ENCODE results near the gene EPN3. TPM values are rescaled to one million over a fixed set of nuclear protein-coding genes. Genes with fewer than 3 reads are reported as not detected.

Gene EPN3
- total RNA-seq, 4 donors from 2014 or later: 30.3 to 110 (median 78.5) TPM

DNA sequence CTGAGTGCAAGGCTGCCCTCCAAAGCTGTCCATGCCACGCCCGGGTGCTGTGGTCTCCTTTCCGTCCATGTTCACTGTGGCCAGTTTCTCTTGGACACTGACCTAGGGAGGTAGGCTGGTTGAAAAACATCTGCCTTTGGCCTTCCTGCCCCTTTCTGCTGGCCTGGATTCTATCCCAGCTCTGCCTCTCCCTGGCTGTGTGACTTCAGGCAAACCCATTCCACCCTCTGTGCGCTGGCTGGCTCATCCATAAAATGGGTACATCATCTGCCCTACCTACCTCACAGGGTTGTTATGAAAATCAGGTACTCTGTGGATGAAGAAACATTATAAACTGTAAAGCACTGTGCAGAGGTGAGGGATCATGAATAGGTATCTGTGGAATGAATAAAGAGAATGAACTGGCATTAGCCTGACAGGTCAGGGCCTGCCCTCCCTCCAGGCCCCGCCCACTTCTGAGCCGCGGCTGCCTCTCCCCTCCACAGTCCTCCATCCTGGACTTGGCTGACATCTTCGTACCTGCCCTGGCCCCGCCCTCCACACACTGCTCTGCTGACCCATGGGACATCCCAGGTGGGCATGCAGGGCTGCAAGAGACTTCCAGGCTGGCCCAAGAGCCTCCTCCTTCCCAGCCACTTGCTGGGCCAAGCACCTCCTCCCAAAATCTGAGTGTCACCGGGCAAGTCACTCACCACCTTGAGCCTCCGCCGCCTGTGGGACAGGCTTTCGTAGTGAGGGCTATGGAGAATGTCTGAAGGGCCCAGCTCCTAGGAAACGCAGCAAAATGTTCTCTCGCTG is 7.4 kb downstream of the EPN3 start:
- peaks cover 54% of the 10 kb centered on the region for H3K4me1 ChIP-seq
- no peak for TF ChIP-seq POLR2A (IDR thresholded peaks at IDR 0.05)
- no peak for TF ChIP-seq EP300 (IDR thresholded peaks at IDR 0.05)
- TF ChIP-seq POLR2AphosphoS5 (IDR thresholded peaks at IDR 0.05): no peak
- TF ChIP-seq CTCF (IDR thresholded peaks at IDR 0.05): no peak
- WGBS: 65% methylated on average over 13 of the region's 15 CpGs
- H3K27ac ChIP-seq: peak overlapping the region; percentile 15
- H3K27me3 ChIP-seq: no peaks in the 10 kb centered on the region
- H3K4me3 ChIP-seq: no peak overlapping the region
- no peaks in the 10 kb centered on the region for H3K9me3 ChIP-seq
- DNase-seq (ENCODE audit: low spot score in 2 of 2): no peak
- H3K36me3 ChIP-seq: no peaks in the 10 kb centered on the region

DNA sequence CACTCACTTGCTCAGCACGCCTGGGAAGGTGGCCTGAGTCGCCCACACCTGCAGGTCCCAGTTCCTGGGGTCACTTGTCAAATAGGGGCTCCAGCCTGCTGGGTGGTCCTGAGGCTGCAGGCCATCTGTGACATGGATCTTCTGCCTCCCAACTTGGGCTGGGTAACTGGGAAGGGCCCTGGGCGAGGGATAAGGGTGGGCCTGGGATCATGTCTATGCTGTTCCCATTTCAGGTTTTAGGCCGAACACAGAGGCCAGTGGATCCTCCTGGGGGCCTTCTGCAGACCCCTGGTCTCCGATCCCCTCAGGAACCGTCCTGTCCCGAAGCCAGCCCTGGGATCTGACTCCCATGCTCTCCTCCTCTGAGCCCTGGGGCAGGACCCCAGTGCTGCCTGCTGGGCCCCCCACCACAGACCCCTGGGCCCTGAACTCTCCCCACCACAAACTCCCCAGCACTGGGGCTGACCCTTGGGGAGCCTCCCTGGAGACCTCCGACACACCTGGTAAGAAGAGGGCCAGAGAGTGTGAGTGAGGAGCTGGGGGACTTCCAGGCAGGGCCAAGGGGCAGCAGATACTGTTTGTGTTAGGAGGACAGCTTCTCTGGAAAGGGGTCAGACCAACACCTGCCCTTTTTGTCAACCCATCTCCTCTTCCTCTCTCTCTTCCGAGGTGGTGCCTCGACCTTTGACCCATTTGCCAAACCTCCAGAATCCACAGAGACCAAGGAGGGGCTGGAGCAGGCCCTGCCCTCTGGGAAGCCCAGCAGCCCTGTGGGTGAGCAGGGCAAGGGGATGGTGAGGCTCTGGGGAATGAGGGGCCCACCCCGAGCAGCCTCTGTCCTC is 8.2 kb downstream of the EPN3 start:
- peaks cover 47% of the 10 kb centered on the region for H3K4me1 ChIP-seq
- no peaks in the 10 kb centered on the region for H3K9me3 ChIP-seq
- peak overlapping the region; percentile 84 for H3K27ac ChIP-seq

DNA sequence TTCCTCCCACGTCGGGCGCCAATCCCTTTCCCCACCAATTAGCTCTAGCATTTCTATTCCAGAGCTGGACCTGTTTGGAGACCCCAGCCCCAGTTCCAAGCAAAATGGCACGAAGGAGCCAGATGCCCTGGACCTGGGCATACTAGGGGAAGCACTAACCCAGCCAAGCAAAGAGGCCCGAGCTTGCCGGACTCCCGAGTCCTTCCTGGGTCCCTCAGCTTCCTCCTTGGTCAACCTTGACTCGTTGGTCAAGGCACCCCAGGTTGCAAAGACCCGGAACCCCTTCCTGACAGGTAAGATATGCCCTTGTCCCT is 8.8 kb downstream of the EPN3 start:
- Histone ChIP-seq H3K36me3 (no peaks in the 10 kb centered on the region), H3K4me3 (peak overlapping the region; percentile 61), H3K27me3 (no peaks in the 10 kb centered on the region), H3K27ac (peak overlapping the region; percentile 84), H3K9me3 (no peaks in the 10 kb centered on the region), H3K4me1 (peaks cover 46% of the 10 kb centered on the region)
- TF ChIP-seq CTCF (IDR thresholded peaks at IDR 0.05): no peak
- TF ChIP-seq POLR2AphosphoS5 (IDR thresholded peaks at IDR 0.05): no peak
- no peak for TF ChIP-seq POLR2A (IDR thresholded peaks at IDR 0.05)
- TF ChIP-seq EP300 (IDR thresholded peaks at IDR 0.05): no peak
- 81% methylated on average over 4 of the region's 9 CpGs for WGBS
- no peak for DNase-seq (ENCODE audit: low spot score in 2 of 2)

More for the DNA sequence above, 8.2 kb downstream of the EPN3 start:
- no peaks in the 10 kb centered on the region for H3K36me3 ChIP-seq
- DNase-seq (ENCODE audit: low spot score in 2 of 2): no peak
- TF ChIP-seq EP300 (IDR thresholded peaks at IDR 0.05) (no peak), POLR2AphosphoS5 (IDR thresholded peaks at IDR 0.05) (no peak), POLR2A (IDR thresholded peaks at IDR 0.05) (no peak), CTCF (IDR thresholded peaks at IDR 0.05) (no peak)
- H3K27me3 ChIP-seq: no peaks in the 10 kb centered on the region
- WGBS: 86% methylated on average over 9 of the region's 11 CpGs
- no peak overlapping the region for H3K4me3 ChIP-seq

- H3K27ac ChIP-seq: peak overlapping the region; percentile 84
- no peaks in the 10 kb centered on the region for H3K9me3 ChIP-seq
- no peaks in the 10 kb centered on the region for H3K36me3 ChIP-seq
- H3K27me3 ChIP-seq: no peaks in the 10 kb centered on the region
- TF ChIP-seq CTCF (IDR thresholded peaks at IDR 0.05) (no peak), POLR2A (IDR thresholded peaks at IDR 0.05) (no peak), POLR2AphosphoS5 (IDR thresholded peaks at IDR 0.05) (no peak), EP300 (IDR thresholded peaks at IDR 0.05) (no peak)
- DNase-seq (ENCODE audit: low spot score in 2 of 2): peak; percentile 90 to 92
- WGBS: under 1% methylated on average over 26 of the region's 82 CpGs
- peak overlapping the region; percentile 61 for H3K4me3 ChIP-seq
- peaks cover 52% of the 10 kb centered on the region for H3K4me1 ChIP-seq
Observed at GRCh38 chr17:50541716-50542688, 9.5 kb downstream of the EPN3 start.

All from suprapubic skin (tissue), 4 donors.